GM19240 (cell line): ENCODE measurements around the gene VCX3A.
"Not testable (repeated sequence)": the region's sequence is repeated elsewhere in the genome, so short reads cannot be mapped to it uniquely, and the experiment has no call there.

Experiments
- DNase-seq: peaks from one replicate; pipeline ENCODE4 v3.0.0; 2011; ENCODE audit warnings: low spot score; ENCODE audit not compliant: insufficient read length

VCX3A gene

DNA sequence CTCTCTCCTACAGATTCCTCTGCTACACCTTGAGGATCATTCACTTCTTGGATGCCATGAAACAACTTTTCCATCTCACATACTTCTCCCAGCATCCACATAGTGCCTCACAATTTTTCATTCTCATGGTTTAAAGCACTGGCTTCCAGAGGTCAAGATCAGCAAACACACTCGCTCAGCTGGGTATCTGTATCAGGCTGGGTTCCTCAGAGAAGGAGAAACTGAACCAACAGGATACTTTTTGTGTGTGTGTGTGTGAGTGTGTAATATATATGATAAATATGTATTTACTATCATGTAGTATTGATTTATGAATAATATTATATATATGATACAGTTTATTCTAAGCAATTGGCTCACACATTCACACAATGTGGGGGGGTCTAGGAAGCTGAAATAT, at the start of gene VCX3A:
TSS of gene VCX3A (minus strand) at position 101 of the 400 bp plus-strand sequence. CDS start 621 bp downstream, outside the sequence.
- not testable (repeated sequence) for DNase-seq

DNA sequence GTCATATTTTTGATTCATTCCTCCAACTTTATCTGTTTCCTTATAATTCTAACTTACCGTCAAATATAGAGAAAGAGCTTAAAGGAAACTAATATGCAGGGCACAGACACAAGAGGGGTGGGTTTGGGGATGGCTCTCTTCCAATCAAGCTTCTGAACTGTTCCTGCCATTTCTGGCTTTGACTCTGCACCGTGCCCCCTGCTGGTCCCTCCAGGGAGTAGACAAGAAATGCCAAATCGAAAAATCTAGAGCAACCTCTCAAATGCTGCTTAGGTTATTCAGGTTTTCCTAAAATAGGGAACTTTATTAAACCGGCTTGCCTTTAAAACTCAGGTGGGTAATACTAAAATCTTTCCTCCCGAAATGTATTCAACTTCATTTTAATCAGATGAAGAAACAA, 39.8 kb upstream of the VCX3A start:
- no peak for DNase-seq

DNA sequence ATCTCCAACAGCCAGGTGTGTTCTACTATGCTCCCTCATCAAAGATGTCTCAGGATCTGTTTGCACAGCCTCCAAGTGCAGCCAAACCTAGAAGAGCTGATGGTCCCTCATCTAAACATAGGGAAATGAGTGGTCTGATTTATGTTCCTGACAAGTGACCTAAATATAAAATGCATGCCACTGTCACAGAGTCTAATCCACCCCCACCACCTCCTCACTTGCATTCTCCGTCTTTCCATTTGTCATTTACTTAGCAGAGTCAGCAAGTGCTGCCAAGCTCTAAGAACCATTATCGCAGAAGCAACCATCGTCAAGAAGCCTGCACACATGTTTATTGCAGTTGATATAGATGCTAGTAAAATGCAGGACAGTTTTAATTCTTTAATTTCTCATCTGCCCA, 33.1 kb upstream of the VCX3A start:
- no peak for DNase-seq

DNA sequence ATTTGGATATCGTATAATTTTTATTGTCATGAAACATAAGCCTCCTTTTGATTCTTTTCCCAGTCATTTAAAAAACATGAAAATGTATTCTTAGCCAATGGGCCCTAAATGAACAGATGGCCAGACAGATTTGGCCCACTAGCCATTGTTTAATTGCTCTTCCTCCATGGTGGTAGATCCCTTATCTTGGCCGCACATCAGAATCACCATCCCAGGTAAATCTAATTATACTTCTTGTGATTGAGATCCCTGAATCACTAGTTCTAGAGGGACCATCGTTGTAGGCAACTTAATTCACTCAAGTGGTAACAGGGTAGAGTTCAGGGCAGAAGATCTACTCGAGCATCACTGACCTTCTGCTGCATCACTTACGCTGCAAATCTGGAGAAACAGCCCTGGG, 24.1 kb upstream of the VCX3A start:
- no peak for DNase-seq

DNA sequence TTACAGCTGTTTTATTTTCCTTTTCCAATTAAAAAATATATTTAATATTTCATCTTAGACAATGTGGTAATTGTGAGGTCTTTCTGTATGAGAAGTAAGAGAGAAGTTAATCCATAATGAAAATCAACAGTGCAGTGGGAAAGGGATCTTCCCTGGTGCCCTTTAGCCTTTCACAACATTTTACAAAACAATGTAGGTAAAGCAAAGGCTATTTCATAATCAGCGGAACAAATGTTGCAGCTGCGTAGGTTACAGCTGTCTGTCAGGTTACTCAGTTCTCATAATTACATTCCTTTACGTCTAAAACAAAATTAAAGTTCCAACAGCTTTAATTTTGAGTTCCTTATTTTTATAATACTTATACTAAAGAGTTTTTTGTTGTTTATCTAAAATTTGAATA, 22.8 kb upstream of the VCX3A start:
- no peak for DNase-seq

DNA sequence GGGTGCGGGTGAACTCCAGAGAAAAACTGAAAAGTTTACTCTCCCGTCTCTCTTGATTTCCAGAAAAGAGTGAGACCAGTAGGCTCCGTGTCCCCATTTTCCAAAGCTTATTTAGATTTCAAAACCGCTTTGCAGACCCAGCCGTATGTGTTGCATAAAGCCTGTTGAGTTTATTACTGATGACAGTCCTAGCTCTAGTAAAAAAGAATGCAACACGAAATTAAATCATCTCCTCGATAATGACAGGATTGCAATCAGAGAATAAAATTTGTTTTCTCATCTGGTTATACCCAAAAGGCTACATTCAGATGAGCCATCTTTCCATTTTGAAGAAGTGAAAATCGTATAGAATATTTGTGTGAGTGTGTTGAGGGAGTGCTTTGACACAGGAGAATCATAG, 16.1 kb upstream of the VCX3A start:
- DNase-seq: no peak

DNA sequence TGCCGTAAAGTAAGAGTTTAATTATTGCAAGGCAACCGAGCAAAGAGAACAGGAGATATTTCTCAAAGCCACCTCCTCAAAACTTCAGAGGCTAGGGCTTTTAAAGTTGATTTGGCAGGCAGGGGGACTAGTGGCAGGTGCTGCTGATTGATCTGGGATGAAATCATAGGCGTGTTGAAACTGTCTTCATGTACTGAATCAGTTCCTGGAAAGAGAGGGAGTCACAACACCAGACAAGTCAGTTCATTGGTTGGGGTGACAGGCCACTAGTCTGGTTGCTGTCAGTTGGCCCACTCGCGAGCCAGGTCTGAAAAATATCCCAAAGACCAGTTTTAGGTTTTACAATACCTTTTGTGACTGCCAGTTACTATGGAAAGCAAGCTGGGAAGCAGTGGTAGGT, 10.8 kb upstream of the VCX3A start:
- no peak for DNase-seq

DNA sequence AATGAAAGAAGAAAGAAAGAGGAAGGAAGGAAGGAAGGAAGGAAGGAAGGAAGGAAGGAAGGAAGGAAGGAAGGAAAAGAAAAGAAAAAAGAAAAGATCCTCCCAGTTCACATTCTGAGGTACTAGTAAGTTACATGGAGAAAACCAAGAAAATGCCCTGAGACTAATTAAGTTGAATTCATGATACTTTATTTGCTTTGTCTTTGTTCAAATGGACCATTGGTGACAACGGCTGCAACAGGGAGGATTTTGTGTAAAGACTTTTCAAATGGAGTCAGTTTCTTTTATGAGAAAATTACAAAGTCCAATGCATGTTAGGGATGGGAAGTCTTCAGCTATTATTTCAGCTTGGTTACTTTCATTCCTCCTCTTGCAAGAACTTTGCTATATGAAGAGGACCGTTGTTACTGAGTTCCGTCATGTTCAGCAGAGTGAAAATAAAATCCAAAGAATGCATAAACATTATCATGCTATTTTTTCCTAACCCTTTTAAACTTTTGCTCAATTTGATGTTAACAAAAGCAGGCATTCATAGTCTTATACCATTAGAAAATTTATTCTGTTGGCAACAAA, 8.3 kb downstream of the VCX3A start:
- no peak for DNase-seq

DNA sequence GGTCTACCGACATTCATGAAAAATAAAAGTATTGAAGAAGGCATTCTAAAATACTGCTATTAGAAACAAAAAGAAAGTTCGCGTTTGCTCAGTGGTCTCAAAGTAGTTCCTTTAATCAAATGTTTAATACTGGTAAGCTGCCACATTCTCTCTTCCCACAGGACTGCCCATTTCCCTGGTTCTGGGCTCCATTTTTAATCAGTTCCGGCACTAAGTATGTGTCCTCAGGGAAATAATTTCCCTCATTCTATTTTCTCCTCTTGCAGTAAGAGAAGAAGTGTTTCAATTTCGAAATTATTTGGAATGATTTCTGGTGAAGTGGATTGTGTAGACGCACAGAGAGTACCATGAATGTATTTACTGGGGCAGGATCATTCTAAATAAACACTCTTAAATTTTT, 17.5 kb downstream of the VCX3A start:
- DNase-seq: no peak

DNA sequence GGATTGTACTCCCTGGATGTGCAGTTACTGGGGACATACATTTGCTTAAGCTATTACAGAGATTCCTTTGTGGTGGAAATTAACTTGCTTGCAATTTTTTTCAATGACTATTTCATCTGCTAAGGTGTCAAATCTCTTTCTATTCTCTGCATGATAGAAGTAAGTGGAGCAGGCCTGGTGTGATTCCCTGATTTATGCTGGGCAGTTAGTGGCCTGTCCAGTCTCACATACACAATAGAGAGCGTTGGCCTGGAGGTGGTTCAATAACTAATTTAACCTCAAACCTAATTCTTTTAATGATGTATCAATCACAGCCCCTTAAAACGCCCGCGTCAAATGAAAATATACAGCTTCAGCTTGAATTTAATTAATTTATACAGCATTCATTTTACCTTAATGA, 28.5 kb downstream of the VCX3A start:
- DNase-seq: no peak

DNA sequence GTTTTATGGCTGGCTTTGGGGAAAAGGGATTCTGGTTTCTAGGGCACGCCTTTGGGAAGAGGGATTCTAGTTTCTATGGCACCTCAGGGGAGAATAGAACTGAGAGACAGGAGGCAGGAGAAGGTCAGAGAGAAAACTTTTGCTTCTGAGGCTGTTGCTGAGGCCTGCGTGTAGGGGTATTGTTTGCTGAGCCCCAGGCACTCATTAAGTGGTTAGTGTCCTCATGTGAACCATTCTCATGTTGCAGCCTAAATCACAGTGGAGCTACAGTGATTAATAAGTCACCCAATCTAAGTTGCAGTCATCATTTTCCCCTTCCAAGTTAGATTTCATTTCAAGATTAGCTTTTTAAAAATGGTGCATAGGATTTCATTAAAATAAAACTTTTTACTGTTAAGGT, 29.0 kb downstream of the VCX3A start:
- no peak for DNase-seq

DNA sequence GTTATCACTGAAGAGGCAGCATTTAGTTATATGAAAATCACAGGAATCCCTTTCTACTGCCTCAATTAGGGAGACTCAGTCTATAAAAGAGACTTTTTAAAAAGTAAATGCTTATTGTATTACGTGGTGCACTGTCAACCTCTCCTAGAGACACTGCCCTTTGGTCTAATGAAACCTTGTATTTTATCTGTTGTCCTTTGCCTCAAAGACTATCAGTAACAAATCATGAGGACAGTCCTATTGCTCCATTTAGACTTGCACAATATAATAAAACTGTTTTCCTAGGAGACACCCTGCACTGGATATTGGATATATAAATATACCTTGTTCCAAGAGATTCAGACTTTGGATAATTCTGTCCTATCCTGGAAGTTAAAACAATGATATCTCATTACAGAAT, 34.2 kb downstream of the VCX3A start:
- no peak for DNase-seq

DNA sequence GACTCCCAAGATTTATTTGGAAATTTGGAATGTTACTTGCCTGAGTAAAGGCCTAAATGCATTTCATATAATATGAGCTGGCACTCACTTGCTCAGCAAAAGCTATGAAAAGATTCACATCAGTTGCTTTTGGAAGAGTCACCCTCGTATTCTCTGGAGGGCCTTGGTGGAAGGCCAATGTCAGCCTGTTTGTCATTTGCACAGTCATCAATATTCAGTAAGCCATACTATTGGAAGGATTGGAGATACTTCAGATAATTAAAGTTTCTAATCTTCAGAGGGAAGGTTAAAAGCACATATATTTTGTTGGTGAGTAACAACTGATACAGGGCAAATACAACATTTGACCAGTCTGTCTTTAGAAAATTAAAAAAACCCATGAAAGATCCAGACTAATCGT, 36.6 kb downstream of the VCX3A start:
- DNase-seq: no peak
